Measurements from ENCODE around the gene GSE1.

DNA sequence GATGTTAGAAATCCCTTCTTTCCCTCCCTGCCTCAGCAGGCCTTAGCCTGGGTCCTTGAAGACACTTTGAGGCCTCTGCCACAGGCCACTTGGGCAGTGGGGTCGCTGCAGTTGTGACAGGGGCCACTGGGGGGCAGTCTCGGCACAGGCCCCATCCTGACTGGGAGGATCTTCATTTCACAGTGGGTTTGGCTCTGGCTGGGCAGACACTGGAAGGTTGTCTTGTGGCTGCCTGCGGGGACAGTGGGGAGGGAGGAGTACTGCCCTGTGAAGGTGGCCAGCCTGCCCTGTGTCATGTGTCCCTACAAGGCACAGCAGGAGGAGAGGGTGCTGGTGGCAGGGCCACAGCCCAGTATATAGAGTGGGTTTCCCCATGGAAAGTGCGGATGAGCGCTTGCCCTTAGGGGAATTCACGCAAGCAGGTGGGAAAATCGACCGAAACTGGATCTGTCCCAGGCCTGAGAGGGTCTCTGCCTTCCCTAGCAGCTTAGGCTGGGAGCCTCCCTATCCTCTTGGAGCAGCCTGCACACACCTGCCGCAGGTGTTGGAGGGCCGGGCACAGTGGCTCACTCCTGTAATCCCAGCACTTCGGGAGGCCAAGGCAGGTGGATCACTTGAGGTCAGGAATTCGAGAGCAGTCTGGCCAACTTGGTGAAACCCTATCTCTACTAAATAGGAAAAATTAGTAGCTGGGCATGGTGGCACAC lies 46.8 kb downstream of the GSE1 start:
- TF ChIP-seq, protein P1, sequence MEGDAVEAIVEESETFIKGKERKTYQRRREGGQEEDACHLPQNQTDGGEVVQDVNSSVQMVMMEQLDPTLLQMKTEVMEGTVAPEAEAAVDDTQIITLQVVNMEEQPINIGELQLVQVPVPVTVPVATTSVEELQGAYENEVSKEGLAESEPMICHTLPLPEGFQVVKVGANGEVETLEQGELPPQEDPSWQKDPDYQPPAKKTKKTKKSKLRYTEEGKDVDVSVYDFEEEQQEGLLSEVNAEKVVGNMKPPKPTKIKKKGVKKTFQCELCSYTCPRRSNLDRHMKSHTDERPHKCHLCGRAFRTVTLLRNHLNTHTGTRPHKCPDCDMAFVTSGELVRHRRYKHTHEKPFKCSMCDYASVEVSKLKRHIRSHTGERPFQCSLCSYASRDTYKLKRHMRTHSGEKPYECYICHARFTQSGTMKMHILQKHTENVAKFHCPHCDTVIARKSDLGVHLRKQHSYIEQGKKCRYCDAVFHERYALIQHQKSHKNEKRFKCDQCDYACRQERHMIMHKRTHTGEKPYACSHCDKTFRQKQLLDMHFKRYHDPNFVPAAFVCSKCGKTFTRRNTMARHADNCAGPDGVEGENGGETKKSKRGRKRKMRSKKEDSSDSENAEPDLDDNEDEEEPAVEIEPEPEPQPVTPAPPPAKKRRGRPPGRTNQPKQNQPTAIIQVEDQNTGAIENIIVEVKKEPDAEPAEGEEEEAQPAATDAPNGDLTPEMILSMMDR (IDR thresholded peaks at IDR 0.05), result peak; percentile 90
- TF ChIP-seq REST (IDR thresholded peaks at IDR 0.05; ENCODE audit: insufficient read depth in 1 of 2, low read depth in 2 of 2, low read length in 1 of 2) (no peak), POLR2AphosphoS5 (IDR thresholded peaks at IDR 0.05; ENCODE audit: low read depth, low read length) (no peak)
